HEK293 (cell line): ENCODE results near the gene MED17.

Experiments used
- CTCF ChIA-PET: fragments of 350-600 bp; formaldehyde crosslinking; extraction: SDS; loops from one replicate; lab custom pipeline; 2021; ENCODE audit warnings: antibody characterized with exemption; lab: Yijun Ruan, JAX
- POLR2A ChIA-PET: fragments of 300-600 bp; formaldehyde crosslinking; extraction: SDS; loops from one replicate; lab custom pipeline; 2020; ENCODE audit warnings: antibody characterized with exemption, inconsistent platforms; lab: Yijun Ruan, JAX
- H3K27ac ChIP-seq: fragments of 200-500 bp; sonication (Bioruptor generic); 2 replicates; pipeline ENCODE4 v1.5.1; 2014; ENCODE audit warnings: low read depth, low read length, control low read depth, inconsistent platforms; ENCODE audit errors: extremely low read depth
- H3K36me3 ChIP-seq, 2 experiments: fragments of 200-500 bp in 1 of 2; sonication (Bioruptor generic) in 1 of 2; 1 replicate in 1 of 2; 2 replicates in 1 of 2; pipeline ENCODE4 v1.5.1; 2014 to 2017; ENCODE audit warnings: inconsistent platforms in 2 of 2, low read length in 2 of 2; ENCODE audit not compliant: control insufficient read depth in 2 of 2, insufficient read depth in 1 of 2
- H3K4me1 ChIP-seq: fragments of 200-500 bp; sonication (Bioruptor generic); 2 replicates; pipeline ENCODE4 v1.5.1; 2014; ENCODE audit warnings: mild to moderate bottlenecking, low read length, inconsistent platforms; ENCODE audit not compliant: control insufficient read depth, insufficient read depth
- H3K4me3 ChIP-seq: 2 replicates; pipeline ENCODE4 v1.5.1; 2011; ENCODE audit warnings: low read depth, mild to moderate bottlenecking, control low read depth, low read length, moderate library complexity
- H3K9me3 ChIP-seq: fragments of 200-500 bp; sonication (Bioruptor generic); 2 replicates; pipeline ENCODE4 v1.5.1; 2014; ENCODE audit warnings: low read depth, low read length, inconsistent platforms; ENCODE audit not compliant: control insufficient read depth, insufficient read depth
- BCL11A ChIP-seq: fragments of 450-650 bp; formaldehyde crosslinking; IDR thresholded peaks from 2 replicates; pipeline ENCODE4 v1.5.1; 2016; ENCODE audit warnings: low read depth, missing biosample characterization, missing genetic modification characterization
- IKZF3 ChIP-seq: fragments of 450-650 bp; IDR thresholded peaks from 2 replicates; pipeline ENCODE4 v1.5.0; 2018; ENCODE audit warnings: missing biosample characterization, mild to moderate bottlenecking, missing genetic modification characterization, moderate library complexity
- KLF10 ChIP-seq: fragments of 450-650 bp; IDR thresholded peaks from 2 replicates; pipeline ENCODE4 v1.5.1; 2018; ENCODE audit warnings: missing biosample characterization, mild to moderate bottlenecking, missing genetic modification characterization
- OVOL3 ChIP-seq: fragments of 450-650 bp; formaldehyde crosslinking; IDR thresholded peaks from 2 replicates; pipeline ENCODE4 v1.5.1; 2016; ENCODE audit warnings: missing biosample characterization, missing genetic modification characterization
- REPIN1 ChIP-seq: fragments of 450-650 bp; formaldehyde crosslinking; IDR thresholded peaks from 2 replicates; pipeline ENCODE4 v1.5.1; 2017; ENCODE audit warnings: missing biosample characterization, missing genetic modification characterization, low read depth
- YY2 ChIP-seq: fragments of 450-650 bp; formaldehyde crosslinking; IDR thresholded peaks from 2 replicates; pipeline ENCODE4 v1.5.1; 2016; ENCODE audit warnings: missing biosample characterization, missing genetic modification characterization
- ZNF175 ChIP-seq: fragments of 450-650 bp; formaldehyde crosslinking; IDR thresholded peaks from 2 replicates; pipeline ENCODE4 v1.5.1; 2016; ENCODE audit warnings: missing biosample characterization, missing genetic modification characterization
- ZNF202 ChIP-seq: fragments of 450-650 bp; formaldehyde crosslinking; IDR thresholded peaks from 2 replicates; pipeline ENCODE4 v1.5.1; 2016; ENCODE audit warnings: missing biosample characterization, missing genetic modification characterization, borderline replicate concordance
- ZNF292 ChIP-seq: fragments of 450-650 bp; formaldehyde crosslinking; IDR thresholded peaks from 2 replicates; pipeline ENCODE4 v1.5.1; 2016; ENCODE audit warnings: low read depth, missing biosample characterization, missing genetic modification characterization, borderline replicate concordance
- ZNF341 ChIP-seq: fragments of 450-650 bp; formaldehyde crosslinking; IDR thresholded peaks from 2 replicates; pipeline ENCODE4; 2016; ENCODE audit warnings: low read depth, missing biosample characterization, missing genetic modification characterization
- ZNF366 ChIP-seq: fragments of 450-650 bp; formaldehyde crosslinking; conservative IDR thresholded peaks from 2 replicates; pipeline ENCODE4 v1.5.1; 2016; ENCODE audit warnings: missing biosample characterization, missing genetic modification characterization
- ZNF37A ChIP-seq: fragments of 450-650 bp; IDR thresholded peaks from 2 replicates; pipeline ENCODE4 v1.5.1; 2018; ENCODE audit warnings: missing biosample characterization, missing genetic modification characterization
- ZNF48 ChIP-seq: fragments of 450-650 bp; formaldehyde crosslinking; IDR thresholded peaks from 2 replicates; pipeline ENCODE4 v1.5.1; 2016; ENCODE audit warnings: missing biosample characterization, missing genetic modification characterization
- ZNF560 ChIP-seq: fragments of 450-650 bp; formaldehyde crosslinking; IDR thresholded peaks from 2 replicates; pipeline ENCODE4 v1.5.1; 2017; ENCODE audit warnings: missing biosample characterization, missing genetic modification characterization, borderline replicate concordance
- ZNF677 ChIP-seq: fragments of 450-650 bp; IDR thresholded peaks from 2 replicates; pipeline ENCODE4 v1.5.0; 2018; ENCODE audit warnings: missing biosample characterization, mild to moderate bottlenecking, missing genetic modification characterization, moderate library complexity
- TF ChIP-seq, protein P1 (sequence below): fragments of 450-650 bp; formaldehyde crosslinking; IDR thresholded peaks from 2 replicates; pipeline ENCODE4 v1.5.1; 2016; ENCODE audit warnings: missing biosample characterization, missing genetic modification characterization, low read depth
- TF ChIP-seq, protein P2 (sequence below): fragments of 450-650 bp; formaldehyde crosslinking; IDR thresholded peaks from 2 replicates; pipeline ENCODE4 v1.5.1; 2016; ENCODE audit warnings: missing biosample characterization, missing genetic modification characterization

Gene MED17

DNA sequence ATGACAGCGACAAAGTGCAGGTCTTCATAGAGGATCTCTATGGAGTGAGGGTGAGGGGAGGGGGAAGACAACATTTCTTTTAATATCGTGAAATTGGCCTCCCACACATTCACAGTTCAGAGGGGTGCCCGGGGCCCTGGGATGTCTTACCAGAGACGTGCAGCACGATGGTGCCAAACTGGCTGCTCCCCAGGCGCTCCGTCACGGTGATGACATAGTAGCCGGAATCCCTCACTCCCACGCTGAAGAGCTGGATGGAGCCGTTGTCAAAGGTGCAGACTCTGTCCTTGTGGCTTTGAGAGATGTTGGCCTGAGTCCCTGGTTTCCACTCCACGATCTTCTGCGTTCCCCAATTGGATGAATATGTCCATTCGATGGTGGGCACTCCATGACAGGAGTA, 36.8 kb downstream of the MED17 start:
- no peaks in the 10 kb centered on the region for H3K9me3 ChIP-seq
- ChIA-PET POLR2A (no interaction called here), CTCF (interaction anchor here (0.6 kb wide), 1 partner anchor 1113 kb away, joined by 3 read pairs; no protein-coding TSS in a partner anchor)
- H3K4me1 ChIP-seq: no peaks in the 10 kb centered on the region
- TF ChIP-seq ZNF48 (tag by site-specific recombination): no peak
- TF ChIP-seq BCL11A (tag by site-specific recombination): no peak
- TF ChIP-seq KLF10: no peak
- TF ChIP-seq ZNF175: no peak
- TF ChIP-seq ZNF37A: no peak
- no peak for TF ChIP-seq REPIN1 (tag by site-specific recombination)
- no peak overlapping the region for H3K27ac ChIP-seq
- peaks cover 0 to 15% of the 10 kb centered on the region in 2 experiments; a peak in 1 of 3 replicates for H3K36me3 ChIP-seq
- H3K4me3 ChIP-seq: no peak overlapping the region

DNA sequence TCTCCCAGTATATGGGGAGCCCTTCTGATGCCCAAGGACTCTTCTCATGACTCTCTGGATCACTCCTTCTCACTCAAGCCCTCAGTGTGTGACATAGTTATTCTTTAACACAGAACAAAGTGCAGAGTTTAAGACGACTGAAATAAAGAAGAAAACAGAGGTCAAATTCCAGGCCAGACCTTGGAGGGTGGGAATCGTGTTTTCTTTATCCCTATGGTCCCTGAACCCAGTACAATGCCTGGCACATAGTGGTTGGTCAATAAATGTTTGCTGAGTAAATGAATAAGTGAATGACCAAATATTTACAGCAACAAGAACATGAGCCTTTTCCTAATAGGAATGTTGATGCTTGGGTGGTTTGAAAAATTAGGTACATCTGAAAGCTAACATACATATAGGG, 37.5 kb downstream of the MED17 start:
- Histone ChIP-seq H3K27ac (no peak overlapping the region), H3K9me3 (no peaks in the 10 kb centered on the region), H3K4me1 (no peaks in the 10 kb centered on the region), H3K4me3 (no peak overlapping the region), H3K36me3 (peaks cover 0 to 12% of the 10 kb centered on the region in 2 experiments; a peak in 1 of 3 replicates)
- no peak for TF ChIP-seq ZNF202
- no peak for TF ChIP-seq IKZF3 (tag by site-specific recombination)
- TF ChIP-seq ZNF341 (tag by site-specific recombination): no peak
- no peak for TF ChIP-seq ZNF292 (tag by site-specific recombination)
- TF ChIP-seq, protein P1, sequence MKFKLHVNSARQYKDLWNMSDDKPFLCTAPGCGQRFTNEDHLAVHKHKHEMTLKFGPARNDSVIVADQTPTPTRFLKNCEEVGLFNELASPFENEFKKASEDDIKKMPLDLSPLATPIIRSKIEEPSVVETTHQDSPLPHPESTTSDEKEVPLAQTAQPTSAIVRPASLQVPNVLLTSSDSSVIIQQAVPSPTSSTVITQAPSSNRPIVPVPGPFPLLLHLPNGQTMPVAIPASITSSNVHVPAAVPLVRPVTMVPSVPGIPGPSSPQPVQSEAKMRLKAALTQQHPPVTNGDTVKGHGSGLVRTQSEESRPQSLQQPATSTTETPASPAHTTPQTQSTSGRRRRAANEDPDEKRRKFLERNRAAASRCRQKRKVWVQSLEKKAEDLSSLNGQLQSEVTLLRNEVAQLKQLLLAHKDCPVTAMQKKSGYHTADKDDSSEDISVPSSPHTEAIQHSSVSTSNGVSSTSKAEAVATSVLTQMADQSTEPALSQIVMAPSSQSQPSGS (tag by site-specific recombination): no peak
- no peak for TF ChIP-seq ZNF560
- TF ChIP-seq ZNF677 (tag by site-specific recombination): no peak
- no peak for TF ChIP-seq ZNF366
- TF ChIP-seq, protein P2, sequence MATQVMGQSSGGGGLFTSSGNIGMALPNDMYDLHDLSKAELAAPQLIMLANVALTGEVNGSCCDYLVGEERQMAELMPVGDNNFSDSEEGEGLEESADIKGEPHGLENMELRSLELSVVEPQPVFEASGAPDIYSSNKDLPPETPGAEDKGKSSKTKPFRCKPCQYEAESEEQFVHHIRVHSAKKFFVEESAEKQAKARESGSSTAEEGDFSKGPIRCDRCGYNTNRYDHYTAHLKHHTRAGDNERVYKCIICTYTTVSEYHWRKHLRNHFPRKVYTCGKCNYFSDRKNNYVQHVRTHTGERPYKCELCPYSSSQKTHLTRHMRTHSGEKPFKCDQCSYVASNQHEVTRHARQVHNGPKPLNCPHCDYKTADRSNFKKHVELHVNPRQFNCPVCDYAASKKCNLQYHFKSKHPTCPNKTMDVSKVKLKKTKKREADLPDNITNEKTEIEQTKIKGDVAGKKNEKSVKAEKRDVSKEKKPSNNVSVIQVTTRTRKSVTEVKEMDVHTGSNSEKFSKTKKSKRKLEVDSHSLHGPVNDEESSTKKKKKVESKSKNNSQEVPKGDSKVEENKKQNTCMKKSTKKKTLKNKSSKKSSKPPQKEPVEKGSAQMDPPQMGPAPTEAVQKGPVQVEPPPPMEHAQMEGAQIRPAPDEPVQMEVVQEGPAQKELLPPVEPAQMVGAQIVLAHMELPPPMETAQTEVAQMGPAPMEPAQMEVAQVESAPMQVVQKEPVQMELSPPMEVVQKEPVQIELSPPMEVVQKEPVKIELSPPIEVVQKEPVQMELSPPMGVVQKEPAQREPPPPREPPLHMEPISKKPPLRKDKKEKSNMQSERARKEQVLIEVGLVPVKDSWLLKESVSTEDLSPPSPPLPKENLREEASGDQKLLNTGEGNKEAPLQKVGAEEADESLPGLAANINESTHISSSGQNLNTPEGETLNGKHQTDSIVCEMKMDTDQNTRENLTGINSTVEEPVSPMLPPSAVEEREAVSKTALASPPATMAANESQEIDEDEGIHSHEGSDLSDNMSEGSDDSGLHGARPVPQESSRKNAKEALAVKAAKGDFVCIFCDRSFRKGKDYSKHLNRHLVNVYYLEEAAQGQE (tag by site-specific recombination): no peak
- POLR2A ChIA-PET: no interaction called here
- CTCF ChIA-PET: no interaction called here

DNA sequence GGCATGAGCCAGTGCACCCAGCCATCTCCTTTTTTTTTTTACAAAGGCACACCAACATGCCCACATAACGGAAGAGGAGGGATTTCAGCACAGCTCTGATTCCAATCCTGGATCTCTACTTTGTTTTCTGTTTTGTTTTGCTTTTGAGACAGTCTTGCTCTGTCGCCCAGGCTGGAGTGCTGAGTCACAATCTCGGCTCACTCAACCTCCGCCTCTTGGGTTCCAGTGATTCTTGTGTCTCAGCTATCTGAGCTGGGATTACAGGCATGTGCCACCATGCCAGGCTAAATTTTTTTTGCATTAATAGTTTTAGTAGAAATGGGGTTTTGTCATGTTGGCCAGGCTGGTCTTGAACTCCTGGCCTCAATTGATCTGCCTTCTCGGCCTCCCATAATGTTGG, 38.3 kb downstream of the MED17 start:
- H3K27ac ChIP-seq: no peak overlapping the region
- POLR2A ChIA-PET: no interaction called here
- no peak for TF ChIP-seq YY2
- TF ChIP-seq OVOL3: no peak
- TF ChIP-seq, all 188 proteins: peak for 0
- H3K36me3 ChIP-seq: peaks cover 0 to 8% of the 10 kb centered on the region in 2 experiments; a peak in 1 of 3 replicates
- H3K4me3 ChIP-seq: no peak overlapping the region
- no peaks in the 10 kb centered on the region for H3K4me1 ChIP-seq
- no peaks in the 10 kb centered on the region for H3K9me3 ChIP-seq
- CTCF ChIA-PET: no interaction called here
